GM12865 (cell line): ENCODE results near the gene ZSWIM8.
A peak's percentile ranks its signal among the peaks of the same experiment; 100 is the strongest.
"Not testable (repeated sequence)": the region's sequence is repeated elsewhere in the genome, so short reads cannot be mapped to it uniquely, and the experiment has no call there.

Source experiments
- DNase-seq: peaks from one replicate; pipeline ENCODE4 v3.0.0; 2010; ENCODE audit warnings: low read depth
- H3K4me3 ChIP-seq: 2 replicates; pipeline ENCODE4 v1.5.1; 2011; ENCODE audit warnings: mild to moderate bottlenecking, low read depth, low read length, control low read depth
- TF ChIP-seq, protein P1 (sequence below): IDR thresholded peaks from 2 replicates; pipeline ENCODE4 v1.5.1; 2011; ENCODE audit warnings: low read length, control low read depth, low read depth, inconsistent platforms; ENCODE audit not compliant: insufficient read depth; ENCODE audit errors: missing control alignments

ZSWIM8 gene

DNA sequence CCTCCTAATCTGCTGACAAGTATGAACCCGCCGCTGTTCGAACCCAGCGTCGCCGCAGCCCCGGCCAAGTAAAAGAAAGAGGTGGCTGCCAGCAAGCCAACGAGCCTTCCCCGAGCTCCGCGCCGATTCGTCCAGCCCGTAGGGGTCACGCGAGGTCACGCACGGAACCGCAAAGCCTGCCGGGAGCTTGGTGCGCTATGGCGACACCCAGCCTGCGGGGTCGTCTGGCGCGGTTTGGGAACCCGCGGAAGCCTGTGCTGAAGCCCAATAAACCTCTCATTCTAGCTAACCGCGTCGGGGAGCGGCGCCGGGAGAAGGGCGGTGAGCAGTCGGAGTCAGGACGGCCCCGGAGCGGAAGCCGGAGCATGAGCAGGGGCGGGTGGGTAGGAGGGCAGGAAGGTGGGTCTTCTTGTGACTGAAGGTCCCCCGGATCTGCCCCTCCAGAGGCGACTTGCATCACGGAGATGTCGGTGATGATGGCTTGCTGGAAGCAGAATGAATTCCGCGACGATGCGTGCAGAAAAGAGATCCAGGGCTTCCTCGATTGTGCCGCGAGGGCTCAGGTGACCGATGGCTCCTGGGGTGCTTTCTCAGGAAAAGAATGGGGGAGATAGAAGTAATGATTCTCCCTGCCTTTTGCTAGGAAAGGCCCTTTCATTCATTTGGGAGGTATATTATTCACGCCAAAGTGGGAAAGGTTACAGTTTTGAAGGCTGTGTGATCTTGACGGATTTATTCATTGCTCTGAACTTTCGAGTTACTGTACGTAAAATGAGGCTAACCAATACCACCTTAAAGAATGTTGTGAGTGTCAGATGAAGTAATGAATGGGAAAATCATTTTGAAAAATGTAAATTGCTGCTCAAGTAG lies 3.3 kb upstream of the ZSWIM8 start, which contains the start of gene CHCHD1:
Gene CHCHD1 (plus strand): TSS at position 170 of the 870 bp plus-strand sequence. CDS start 28 bp downstream, at position 198.
- peak within 1 kb of the TSS; percentile 90 for H3K4me3 ChIP-seq

DNA sequence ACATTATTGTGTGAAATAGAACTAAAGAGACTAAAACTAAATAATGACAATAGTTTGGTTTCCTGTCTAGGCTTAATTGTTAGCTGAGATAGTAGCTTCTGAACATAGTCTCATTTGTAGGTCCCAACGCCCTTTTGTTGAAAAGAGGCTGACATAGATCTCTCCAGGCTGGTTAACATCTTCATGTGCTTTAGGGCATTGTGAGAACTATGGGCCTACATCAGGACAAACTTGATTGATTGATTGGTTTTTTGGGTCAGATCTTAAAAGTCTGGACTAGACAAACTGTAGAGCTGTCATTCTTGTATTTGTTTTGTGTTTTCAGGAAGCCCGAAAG lies 2.7 kb upstream of the ZSWIM8 start:
- TF ChIP-seq, protein P1, sequence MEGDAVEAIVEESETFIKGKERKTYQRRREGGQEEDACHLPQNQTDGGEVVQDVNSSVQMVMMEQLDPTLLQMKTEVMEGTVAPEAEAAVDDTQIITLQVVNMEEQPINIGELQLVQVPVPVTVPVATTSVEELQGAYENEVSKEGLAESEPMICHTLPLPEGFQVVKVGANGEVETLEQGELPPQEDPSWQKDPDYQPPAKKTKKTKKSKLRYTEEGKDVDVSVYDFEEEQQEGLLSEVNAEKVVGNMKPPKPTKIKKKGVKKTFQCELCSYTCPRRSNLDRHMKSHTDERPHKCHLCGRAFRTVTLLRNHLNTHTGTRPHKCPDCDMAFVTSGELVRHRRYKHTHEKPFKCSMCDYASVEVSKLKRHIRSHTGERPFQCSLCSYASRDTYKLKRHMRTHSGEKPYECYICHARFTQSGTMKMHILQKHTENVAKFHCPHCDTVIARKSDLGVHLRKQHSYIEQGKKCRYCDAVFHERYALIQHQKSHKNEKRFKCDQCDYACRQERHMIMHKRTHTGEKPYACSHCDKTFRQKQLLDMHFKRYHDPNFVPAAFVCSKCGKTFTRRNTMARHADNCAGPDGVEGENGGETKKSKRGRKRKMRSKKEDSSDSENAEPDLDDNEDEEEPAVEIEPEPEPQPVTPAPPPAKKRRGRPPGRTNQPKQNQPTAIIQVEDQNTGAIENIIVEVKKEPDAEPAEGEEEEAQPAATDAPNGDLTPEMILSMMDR: no peak

More for the DNA sequence above, 3.3 kb upstream of the ZSWIM8 start, which contains the start of gene CHCHD1:
- DNase-seq: peak; percentile 91
- TF ChIP-seq, protein P1: no peak

DNA sequence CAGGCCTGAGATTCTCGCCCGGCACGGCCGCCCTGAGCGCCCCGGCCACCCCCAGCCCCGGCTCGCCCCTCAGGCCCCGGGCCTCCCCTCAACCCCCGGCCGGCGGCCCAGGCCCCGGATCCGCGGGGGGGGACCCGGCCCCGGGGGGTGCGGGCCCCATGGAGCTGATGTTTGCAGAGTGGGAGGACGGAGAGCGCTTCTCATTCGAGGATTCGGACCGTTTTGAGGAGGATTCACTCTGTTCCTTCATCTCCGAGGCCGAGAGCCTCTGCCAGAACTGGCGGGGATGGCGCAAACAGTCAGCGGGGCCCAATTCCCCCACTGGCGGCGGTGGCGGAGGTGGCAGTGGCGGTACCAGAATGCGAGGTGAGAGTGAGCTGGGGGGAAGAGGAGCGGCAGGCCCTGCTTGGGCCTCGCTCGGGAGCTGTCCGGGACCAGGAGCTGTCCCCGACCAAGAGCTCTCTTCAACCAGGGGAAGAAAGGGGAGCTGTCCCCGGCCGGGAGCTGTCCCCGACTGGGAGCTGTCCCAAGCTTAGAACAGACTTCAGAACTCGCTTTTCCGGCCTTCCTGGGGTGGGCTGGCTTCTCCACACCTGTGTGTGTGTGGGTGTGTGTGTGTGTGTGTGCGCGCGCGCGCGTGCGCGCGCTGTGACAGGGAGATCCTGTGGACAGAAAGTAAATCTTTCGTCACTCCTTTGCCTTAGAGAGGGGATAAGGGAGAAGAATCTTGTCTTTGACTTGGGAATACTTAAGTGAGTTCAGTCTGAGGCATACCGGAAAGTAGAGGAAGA lies 510 bp downstream of the ZSWIM8 start:
- peak overlapping the region; percentile 90 for H3K4me3 ChIP-seq
- TF ChIP-seq, protein P1: no peak
- DNase-seq: peak; percentile 45

More for the DNA sequence above, 2.7 kb upstream of the ZSWIM8 start:
- peak overlapping the region; percentile 90 for H3K4me3 ChIP-seq
- no peak for DNase-seq

DNA sequence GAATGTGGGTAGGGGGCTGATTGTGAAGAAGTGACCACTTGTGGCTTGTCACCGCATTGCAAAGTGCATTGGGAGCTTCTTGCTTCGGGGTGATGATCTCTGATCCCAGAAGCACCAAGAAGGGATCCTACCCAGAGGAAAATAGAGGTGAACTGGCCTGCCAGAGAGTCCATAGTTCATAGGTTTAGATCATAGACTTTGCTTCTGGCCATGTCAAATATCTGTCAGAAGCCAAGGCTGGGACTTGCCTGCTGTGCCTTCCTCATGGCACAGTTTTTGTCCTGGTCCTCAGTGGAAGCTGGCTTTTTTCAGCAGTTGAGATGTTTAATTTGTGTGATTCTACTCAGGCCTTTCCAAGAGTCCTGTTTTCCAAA lies 1.1 kb downstream of the ZSWIM8 start:
- no peak for DNase-seq
- TF ChIP-seq, protein P1: no peak
- H3K4me3 ChIP-seq: peak overlapping the region; percentile 90

DNA sequence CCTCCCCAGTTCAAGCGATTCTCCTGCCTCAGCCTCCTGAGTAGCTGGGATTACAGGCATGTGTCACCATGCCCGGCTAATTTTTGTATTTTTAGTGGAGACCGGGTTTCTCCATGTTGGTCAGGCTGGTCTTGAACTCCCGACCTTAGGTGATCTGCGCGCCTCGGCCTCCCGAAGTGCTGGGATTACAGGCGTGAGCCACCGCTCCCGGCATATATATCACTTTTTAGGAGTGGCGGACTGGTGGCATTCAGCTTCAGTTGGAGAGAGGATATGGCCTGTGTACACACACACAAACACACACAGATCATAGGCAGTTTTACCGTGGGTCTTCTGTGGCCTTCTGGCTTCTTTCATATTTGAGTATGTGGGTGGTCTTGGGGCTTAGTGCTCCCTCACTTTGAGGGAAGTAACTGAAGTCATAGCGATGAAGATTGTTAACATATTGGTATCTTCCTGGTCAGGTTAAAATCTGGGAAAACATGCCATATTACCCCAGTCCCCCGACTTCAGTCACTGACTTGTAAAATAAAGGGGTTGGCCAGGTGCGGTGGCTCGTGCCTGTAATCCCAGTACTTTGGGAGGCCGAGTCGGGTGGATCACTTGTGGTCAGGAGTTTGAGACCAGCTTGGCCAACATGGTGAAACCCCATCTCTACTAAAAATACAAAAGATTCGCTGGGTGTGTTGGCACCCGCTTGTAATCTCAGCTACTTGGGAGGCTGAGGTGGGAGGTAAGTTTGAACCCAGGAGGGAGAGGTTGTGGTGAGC lies 1.8 kb downstream of the ZSWIM8 start:
- not testable (repeated sequence) for DNase-seq, H3K4me3 ChIP-seq

DNA sequence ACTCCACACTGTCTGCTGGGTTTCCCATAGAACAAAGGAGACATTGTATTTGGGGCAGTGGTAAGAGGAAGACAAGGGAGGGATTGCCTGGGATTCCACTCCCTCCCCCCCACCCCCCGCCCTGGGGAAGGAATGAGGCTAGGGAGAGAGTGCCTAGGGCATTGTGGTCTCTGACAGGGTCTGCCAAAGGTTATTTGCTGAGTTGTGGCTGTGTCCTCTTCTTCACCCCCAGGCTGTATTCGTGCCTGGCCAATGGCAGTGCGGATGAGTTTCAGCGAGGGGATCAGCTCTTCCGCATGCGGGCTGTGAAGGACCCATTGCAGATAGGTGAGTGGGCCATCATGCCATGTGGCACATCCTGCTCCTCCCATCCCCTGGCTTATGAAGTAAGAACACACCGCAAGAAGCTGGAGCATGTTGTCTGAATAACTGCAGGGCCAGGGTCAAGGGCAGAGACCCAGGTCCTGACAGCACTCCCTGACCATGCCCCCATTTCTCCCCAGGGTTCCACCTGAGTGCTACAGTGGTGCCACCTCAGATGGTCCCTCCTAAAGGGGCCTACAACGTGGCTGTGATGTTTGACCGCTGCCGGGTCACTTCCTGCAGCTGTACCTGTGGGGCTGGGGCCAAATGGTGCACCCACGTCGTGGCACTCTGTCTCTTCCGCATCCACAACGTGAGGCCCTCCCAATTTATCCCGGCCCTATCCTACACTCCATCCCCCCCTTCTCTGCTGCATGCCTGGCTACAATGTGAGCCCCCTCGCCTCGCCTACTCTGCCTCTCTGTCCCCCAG lies 3.7 kb downstream of the ZSWIM8 start:
- DNase-seq: no peak
- TF ChIP-seq, protein P1: no peak
- H3K4me3 ChIP-seq: no peak overlapping the region
